ENCODE measurements around the gene FKTN. TPM values are rescaled to one million over a fixed set of nuclear protein-coding genes. Genes with fewer than 3 reads are reported as not detected.

FKTN gene
- total and polyA plus RNA-seq, 9 of the 15 experiments (the other 6 are each of a cell fraction or from before 2014, with no cell fraction given), result 5.4 to 16.3 (median 10.4) TPM

DNA sequence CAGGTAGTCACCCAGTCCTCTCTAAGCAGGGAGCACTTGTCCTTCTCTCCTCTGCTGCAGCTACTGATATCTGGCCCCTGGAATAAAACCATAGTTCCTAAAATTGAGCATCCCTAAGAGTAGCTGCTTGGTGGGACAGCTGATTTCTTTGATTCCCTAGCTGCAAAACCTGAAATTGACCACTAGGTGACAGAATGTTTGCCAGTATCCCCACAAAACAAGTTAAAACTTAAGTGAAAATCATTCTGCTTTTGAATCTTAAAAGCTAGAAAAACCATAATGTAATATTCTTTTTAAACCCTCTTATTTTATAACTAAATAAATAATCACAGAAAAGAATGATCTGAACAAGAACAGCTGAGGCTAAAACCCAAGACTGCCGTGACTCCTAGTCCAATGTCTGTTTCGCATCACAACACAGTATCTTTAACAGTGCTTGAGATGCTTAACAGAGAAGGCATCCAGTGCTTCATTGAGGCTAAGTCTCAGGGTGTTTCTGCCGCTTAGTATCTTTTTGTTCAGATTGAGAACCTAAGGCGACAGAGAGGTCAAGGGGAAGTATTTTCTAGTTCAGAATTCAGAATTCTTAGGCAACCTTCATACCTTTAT is 80.0 kb downstream of the FKTN start (continued):
- TF ChIP-seq MTA3 (IDR thresholded peaks at IDR 0.05; ENCODE audit: borderline replicate concordance) (no peak), ZNF699 (CRISPR knock-in tag; IDR thresholded peaks at IDR 0.05; ENCODE audit: insufficient replicate concordance) (no peak), MCM3 (IDR thresholded peaks at IDR 0.05) (no peak)

DNA sequence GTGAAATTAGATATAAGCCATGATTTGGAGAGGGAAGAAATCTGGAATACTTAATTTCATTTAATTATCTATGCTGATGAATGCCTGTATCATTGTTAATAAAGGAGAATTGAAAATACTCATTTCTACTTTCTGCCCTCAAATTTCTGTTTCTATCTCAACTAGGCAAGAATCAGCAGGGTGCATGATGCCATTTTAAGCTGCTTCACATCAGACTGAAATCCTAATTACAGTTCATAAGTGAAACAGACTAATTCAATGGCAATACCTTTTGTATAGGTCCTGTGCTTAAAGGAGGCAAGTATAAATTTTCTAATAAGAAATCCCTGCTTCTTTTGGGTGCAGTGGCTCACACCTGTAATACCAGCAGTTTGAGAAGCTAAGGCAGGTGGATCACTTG is 82.0 kb downstream of the FKTN start:
- ChIA-PET POLR2A (interaction anchor here (1.0 kb wide), 1 partner anchor 54 kb away, joined by 3 read pairs; the partner anchor contains the start of gene TMEM38B), CTCF (ENCODE audit: low intra/inter-chr PET ratio) (interaction anchor here (0.7 kb wide), 1 partner anchor 483 kb away, joined by 3 read pairs; no protein-coding TSS in a partner anchor)
- no TSS peak for BruUV-seq (replicated peaks)
- intact Hi-C loops (cut with micrococcal nuclease) (loop anchor here (5.0 kb wide), 1 partner anchor 77 kb away; no protein-coding TSS in a partner anchor), in situ Hi-C loops (cut with MboI) (no loop called here)
- no peaks in the 10 kb centered on the region for H3K4me1 ChIP-seq (replicated peaks in 1 of 2; ENCODE audit: control insufficient read depth in 2 of 2, insufficient read depth in 2 of 2, low read length in 2 of 2)
- no peak overlapping the region for H3K4me2 ChIP-seq (ENCODE audit: insufficient read depth, low read length)
- H3K9ac ChIP-seq (ENCODE audit: insufficient read depth in 1 of 2, low read depth in 2 of 2, low read length in 2 of 2), result no peak overlapping the region
- no peaks in the 10 kb centered on the region; the same call in 1 of the 3 replicates for H3K36me3 ChIP-seq (ENCODE audit: control insufficient read depth, insufficient read depth, low read length)
- H3K27ac ChIP-seq (ENCODE audit: extremely low read depth, low read depth, low read length), result no peak overlapping the region
- no peaks in the 10 kb centered on the region for H3K9me3 ChIP-seq (replicated peaks; ENCODE audit: control insufficient read depth, insufficient read depth, low read depth, low read length)
- no peaks in the 10 kb centered on the region for H3K9me1 ChIP-seq (ENCODE audit: control insufficient read depth, insufficient read depth, low read length)
- no peaks in the 10 kb centered on the region for H3K79me2 ChIP-seq (ENCODE audit: control insufficient read depth, insufficient read depth, low read length)
- H4K20me1 ChIP-seq (replicated peaks; ENCODE audit: control insufficient read depth, insufficient read depth, low read length), result no peaks in the 10 kb centered on the region
- H2AFZ ChIP-seq (ENCODE audit: low read depth, low read length), result no peak overlapping the region
- H3K4me3 ChIP-seq, result no peak overlapping the region
- DNase-seq (ENCODE audit: extremely low read depth in 1 of 4, low spot score in 3 of 4) (no peak), ATAC-seq (no peak), FAIRE-seq (no peak)
- H3K27me3 ChIP-seq (ENCODE audit: control insufficient read depth in 2 of 2, insufficient read depth in 2 of 2, low read length in 2 of 2), result no peaks in the 10 kb centered on the region
- TF ChIP-seq ARID2 (IDR thresholded peaks at IDR 0.05) (no peak), HDAC3 (IDR thresholded peaks at IDR 0.05; ENCODE audit: borderline replicate concordance, partially characterized antibody) (no peak), ATF7 (IDR thresholded peaks at IDR 0.05) (no peak), KLF6 (CRISPR knock-in tag; IDR thresholded peaks at IDR 0.05; ENCODE audit: borderline replicate concordance) (no peak), OTX1 (CRISPR knock-in tag; IDR thresholded peaks at IDR 0.05) (no peak), HNRNPUL1 (IDR thresholded peaks at IDR 0.05; ENCODE audit: low read length) (no peak), MCM5 (IDR thresholded peaks at IDR 0.05; ENCODE audit: low read depth) (no peak)
- TF ChIP-seq, protein P1, sequence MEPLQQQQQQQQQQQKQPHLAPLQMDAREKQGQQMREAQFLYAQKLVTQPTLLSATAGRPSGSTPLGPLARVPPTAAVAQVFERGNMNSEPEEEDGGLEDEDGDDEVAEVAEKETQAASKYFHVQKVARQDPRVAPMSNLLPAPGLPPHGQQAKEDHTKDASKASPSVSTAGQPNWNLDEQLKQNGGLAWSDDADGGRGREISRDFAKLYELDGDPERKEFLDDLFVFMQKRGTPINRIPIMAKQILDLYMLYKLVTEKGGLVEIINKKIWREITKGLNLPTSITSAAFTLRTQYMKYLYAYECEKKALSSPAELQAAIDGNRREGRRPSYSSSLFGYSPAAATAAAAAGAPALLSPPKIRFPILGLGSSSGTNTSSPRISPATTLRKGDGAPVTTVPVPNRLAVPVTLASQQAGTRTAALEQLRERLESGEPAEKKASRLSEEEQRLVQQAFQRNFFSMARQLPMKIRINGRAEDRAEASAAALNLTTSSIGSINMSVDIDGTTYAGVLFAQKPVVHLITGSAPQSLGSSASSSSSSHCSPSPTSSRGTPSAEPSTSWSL (CRISPR knock-in tag; IDR thresholded peaks at IDR 0.05; ENCODE audit: borderline replicate concordance), result no peak
